Measurements from ENCODE around the gene HEATR9. TPM values are rescaled to one million over a fixed set of nuclear protein-coding genes. Genes with fewer than 3 reads are reported as not detected.

The HEATR9 gene
- total RNA-seq, 1 experiment from 2014 or later = not detected

GRCh38 chr17:35914354-35914753, 45.7 kb upstream of the HEATR9 start:
- H3K27ac Mint-ChIP-seq (ENCODE audit: low read depth, unreplicated experiment) = no peak overlapping the region
- no peak overlapping the region for H3K4me3 Mint-ChIP-seq (ENCODE audit: unreplicated experiment)
- no peaks in the 10 kb centered on the region for H3K4me1 Mint-ChIP-seq (ENCODE audit: insufficient read depth, unreplicated experiment)
- no TSS peak for BruUV-seq (replicated peaks)
- POLR2A ChIA-PET = interaction anchor here (1.2 kb wide), 1 partner anchor 14 kb away, joined by 4 read pairs; no protein-coding TSS in a partner anchor
- intact Hi-C loops (cut with micrococcal nuclease) = no loop called here
- no peaks in the 10 kb centered on the region for H3K36me3 Mint-ChIP-seq (ENCODE audit: insufficient read depth, unreplicated experiment)
- H3K27me3 Mint-ChIP-seq (ENCODE audit: insufficient read depth, unreplicated experiment) = peaks cover 11% of the 10 kb centered on the region
- CTCF ChIA-PET = interaction anchor here (0.5 to 0.9 kb wide), 3 partner anchors 55 to 122 kb away, joined by 3 read pairs; no protein-coding TSS in a partner anchor
- no peak for DNase-seq (ENCODE audit: unreplicated experiment)
- no peaks in the 10 kb centered on the region for H3K9me3 Mint-ChIP-seq (ENCODE audit: unreplicated experiment)
- TF ChIP-seq CTCF (IDR thresholded peaks at IDR 0.05; ENCODE audit: unreplicated experiment) = no peak

GRCh38 chr17:35913609-35914008, 44.9 kb upstream of the HEATR9 start:
- intact Hi-C loops (cut with micrococcal nuclease) = no loop called here
- DNase-seq (ENCODE audit: unreplicated experiment) = no peak
- ChIA-PET CTCF (interaction anchor here (0.9 kb wide), 1 partner anchor 64 kb away, joined by 3 read pairs; no protein-coding TSS in a partner anchor), POLR2A (interaction anchor here (1.2 kb wide), 1 partner anchor 13 kb away, joined by 4 read pairs; no protein-coding TSS in a partner anchor)
- no peak for TF ChIP-seq CTCF (IDR thresholded peaks at IDR 0.05; ENCODE audit: unreplicated experiment)
- H3K36me3 Mint-ChIP-seq (ENCODE audit: insufficient read depth, unreplicated experiment) = no peaks in the 10 kb centered on the region
- H3K27me3 Mint-ChIP-seq (ENCODE audit: insufficient read depth, unreplicated experiment) = peaks cover 11% of the 10 kb centered on the region
- BruUV-seq (replicated peaks) = no TSS peak
- no peak overlapping the region for H3K4me3 Mint-ChIP-seq (ENCODE audit: unreplicated experiment)
- no peaks in the 10 kb centered on the region for H3K9me3 Mint-ChIP-seq (ENCODE audit: unreplicated experiment)
- no peak overlapping the region for H3K27ac Mint-ChIP-seq (ENCODE audit: low read depth, unreplicated experiment)
- H3K4me1 Mint-ChIP-seq (ENCODE audit: insufficient read depth, unreplicated experiment) = no peaks in the 10 kb centered on the region

GRCh38 chr17:35912942-35913341, 44.3 kb upstream of the HEATR9 start:
- no peaks in the 10 kb centered on the region for H3K4me1 Mint-ChIP-seq (ENCODE audit: insufficient read depth, unreplicated experiment)
- no peak overlapping the region for H3K27ac Mint-ChIP-seq (ENCODE audit: low read depth, unreplicated experiment)
- intact Hi-C loops (cut with micrococcal nuclease) = no loop called here
- H3K36me3 Mint-ChIP-seq (ENCODE audit: insufficient read depth, unreplicated experiment) = no peaks in the 10 kb centered on the region
- no peaks in the 10 kb centered on the region for H3K9me3 Mint-ChIP-seq (ENCODE audit: unreplicated experiment)
- no peak overlapping the region for H3K4me3 Mint-ChIP-seq (ENCODE audit: unreplicated experiment)
- ChIA-PET POLR2A (no interaction called here), CTCF (no interaction called here)
- peaks cover 11% of the 10 kb centered on the region for H3K27me3 Mint-ChIP-seq (ENCODE audit: insufficient read depth, unreplicated experiment)
- no peak for TF ChIP-seq CTCF (IDR thresholded peaks at IDR 0.05; ENCODE audit: unreplicated experiment)
- BruUV-seq (replicated peaks) = no TSS peak
- DNase-seq (ENCODE audit: unreplicated experiment) = no peak

GRCh38 chr17:35912339-35912912, 43.7 kb upstream of the HEATR9 start:
- DNase-seq (ENCODE audit: unreplicated experiment) = no peak
- intact Hi-C loops (cut with micrococcal nuclease) = no loop called here
- no peaks in the 10 kb centered on the region for H3K36me3 Mint-ChIP-seq (ENCODE audit: insufficient read depth, unreplicated experiment)
- ChIA-PET POLR2A (no interaction called here), CTCF (interaction anchor here (0.6 to 2.5 kb wide), 2 partner anchors 14 to 237 kb away, joined by 3 to 6 read pairs; no protein-coding TSS in a partner anchor)
- no peaks in the 10 kb centered on the region for H3K9me3 Mint-ChIP-seq (ENCODE audit: unreplicated experiment)
- no peak overlapping the region for H3K4me3 Mint-ChIP-seq (ENCODE audit: unreplicated experiment)
- no peak for TF ChIP-seq CTCF (IDR thresholded peaks at IDR 0.05; ENCODE audit: unreplicated experiment)
- no peaks in the 10 kb centered on the region for H3K4me1 Mint-ChIP-seq (ENCODE audit: insufficient read depth, unreplicated experiment)
- no TSS peak for BruUV-seq (replicated peaks)
- H3K27me3 Mint-ChIP-seq (ENCODE audit: insufficient read depth, unreplicated experiment) = peaks cover 11% of the 10 kb centered on the region
- H3K27ac Mint-ChIP-seq (ENCODE audit: low read depth, unreplicated experiment) = no peak overlapping the region
